A673 (cell line): ENCODE data around the gene SND1. TPM values are rescaled to one million over a fixed set of nuclear protein-coding genes. Genes with fewer than 3 reads are reported as not detected.

Experiments
- BruUV-seq: library from RNA; stranded (reverse); fragments of 400-500 nt; replicated peaks from 2 replicates; lab custom pipeline; 2021; lab: Mats Ljungman, UMichigan
- CTCF ChIA-PET: fragments of 300-600 bp; sonication (Branson Sonifier 250); formaldehyde crosslinking; loops from one replicate; lab custom pipeline; 2022; ENCODE audit warnings: antibody characterized with exemption; lab: Charles Lee
- POLR2A ChIA-PET: fragments of 300-600 bp; sonication (Branson Sonifier 250); formaldehyde crosslinking; loops from one replicate; lab custom pipeline; 2022; ENCODE audit warnings: antibody characterized with exemption; ENCODE audit not compliant: low non-redundant PET; lab: Charles Lee
- DNase-seq: peaks from one replicate; pipeline ENCODE4 v3.0.0-alpha.2; 2015; ENCODE audit warnings: low spot score
- H3K27ac ChIP-seq: fragments of 200-600 bp; sonication (generic); 2 replicates; pipeline ENCODE4 v1.5.1; 2016; ENCODE audit warnings: mixed run types, low read depth, mild to moderate bottlenecking, mixed read lengths, antibody characterized with exemption, low read length; ENCODE audit not compliant: poor library complexity, severe bottlenecking
- H3K27me3 ChIP-seq: fragments of 200-600 bp; sonication (generic); replicated peaks from 2 replicates; pipeline ENCODE4 v1.6.1; 2017; ENCODE audit warnings: mixed run types, low read depth, mild to moderate bottlenecking, mixed read lengths, antibody characterized with exemption, low read length; ENCODE audit not compliant: insufficient read depth, poor library complexity
- H3K36me3 ChIP-seq: fragments of 200-600 bp; sonication (generic); 2 replicates; pipeline ENCODE4 v1.6.1; 2016; ENCODE audit warnings: mixed run types, mild to moderate bottlenecking, mixed read lengths, antibody characterized with exemption, low read length; ENCODE audit not compliant: insufficient read depth, poor library complexity, severe bottlenecking
- H3K4me1 ChIP-seq: fragments of 200-600 bp; sonication (generic); 2 replicates; pipeline ENCODE4 v1.6.1; 2017; ENCODE audit warnings: mixed run types, mild to moderate bottlenecking, mixed read lengths, antibody characterized with exemption, low read length; ENCODE audit not compliant: insufficient read depth, poor library complexity, severe bottlenecking
- H3K4me3 ChIP-seq: fragments of 200-600 bp; sonication (generic); 2 replicates; pipeline ENCODE4 v1.5.1; 2016; ENCODE audit warnings: low read depth, mixed run types, mild to moderate bottlenecking, mixed read lengths, low read length; ENCODE audit not compliant: poor library complexity, severe bottlenecking
- H3K9me3 ChIP-seq: fragments of 200-600 bp; sonication (generic); 2 replicates; pipeline ENCODE4 v1.6.1; 2016; ENCODE audit warnings: mixed run types, low read depth, mild to moderate bottlenecking, mixed read lengths, antibody characterized with exemption, low read length; ENCODE audit not compliant: poor library complexity, severe bottlenecking
- EZH2 ChIP-seq: fragments of 200-600 bp; sonication (generic); IDR thresholded peaks from 2 replicates; pipeline ENCODE4 v1.6.1; 2017; ENCODE audit warnings: borderline replicate concordance, low read depth, mild to moderate bottlenecking, mixed read lengths, antibody characterized with exemption, low read length; ENCODE audit not compliant: poor library complexity, severe bottlenecking
- intact Hi-C: fragments of 100-400 bp; cut with micrococcal nuclease; formaldehyde crosslinking; loops from one replicate; pipeline ENCODE4 v1.10.0; 2022; ENCODE audit not compliant: unreplicated experiment
- total RNA-seq: library from RNA; stranded (reverse); gene quantifications from 2 replicates; pipeline ENCODE4 v1.2.3, GENCODE V29; 2021
- TF ChIP-seq, protein P1 (sequence below): fragments of 300-800, 200-600 bp; sonication (generic); conservative IDR thresholded peaks from 2 replicates; pipeline ENCODE4 v1.5.1; 2017; ENCODE audit warnings: low read depth, mild to moderate bottlenecking, antibody characterized with exemption, low read length, moderate library complexity, mixed read lengths

The SND1 gene
- total RNA-seq, 1 experiment from 2014 or later, result 177 TPM

GRCh38 chr7:127650847-127651555 lies 993 bp upstream of the SND1 start:
- no peak for DNase-seq
- Histone ChIP-seq H3K9me3 (no peaks in the 10 kb centered on the region), H3K27ac (peak overlapping the region; percentile 90), H3K4me3 (peak overlapping the region; percentile 71), H3K4me1 (peaks cover 17% of the 10 kb centered on the region), H3K27me3 (no peaks in the 10 kb centered on the region), H3K36me3 (no peaks in the 10 kb centered on the region)
- POLR2A ChIA-PET, result no interaction called here
- CTCF ChIA-PET, result no interaction called here
- BruUV-seq, result TSS peak; percentile 97
- no peak for TF ChIP-seq EZH2
- TF ChIP-seq, protein P1, sequence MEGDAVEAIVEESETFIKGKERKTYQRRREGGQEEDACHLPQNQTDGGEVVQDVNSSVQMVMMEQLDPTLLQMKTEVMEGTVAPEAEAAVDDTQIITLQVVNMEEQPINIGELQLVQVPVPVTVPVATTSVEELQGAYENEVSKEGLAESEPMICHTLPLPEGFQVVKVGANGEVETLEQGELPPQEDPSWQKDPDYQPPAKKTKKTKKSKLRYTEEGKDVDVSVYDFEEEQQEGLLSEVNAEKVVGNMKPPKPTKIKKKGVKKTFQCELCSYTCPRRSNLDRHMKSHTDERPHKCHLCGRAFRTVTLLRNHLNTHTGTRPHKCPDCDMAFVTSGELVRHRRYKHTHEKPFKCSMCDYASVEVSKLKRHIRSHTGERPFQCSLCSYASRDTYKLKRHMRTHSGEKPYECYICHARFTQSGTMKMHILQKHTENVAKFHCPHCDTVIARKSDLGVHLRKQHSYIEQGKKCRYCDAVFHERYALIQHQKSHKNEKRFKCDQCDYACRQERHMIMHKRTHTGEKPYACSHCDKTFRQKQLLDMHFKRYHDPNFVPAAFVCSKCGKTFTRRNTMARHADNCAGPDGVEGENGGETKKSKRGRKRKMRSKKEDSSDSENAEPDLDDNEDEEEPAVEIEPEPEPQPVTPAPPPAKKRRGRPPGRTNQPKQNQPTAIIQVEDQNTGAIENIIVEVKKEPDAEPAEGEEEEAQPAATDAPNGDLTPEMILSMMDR, result no peak
- intact Hi-C loops, result no loop called here

GRCh38 chr7:127652333-127653248 lies 597 bp downstream of the SND1 start:
- H3K9me3 ChIP-seq, result no peaks in the 10 kb centered on the region
- intact Hi-C loops, result no loop called here
- H3K4me3 ChIP-seq, result peak overlapping the region; percentile 71
- no peaks in the 10 kb centered on the region for H3K36me3 ChIP-seq
- H3K4me1 ChIP-seq, result peaks cover 17% of the 10 kb centered on the region
- TF ChIP-seq, protein P1, result no peak
- TF ChIP-seq EZH2, result no peak
- peak; percentile 17 for DNase-seq
- ChIA-PET CTCF (no interaction called here), POLR2A (no interaction called here)
- TSS peak; percentile 47 for BruUV-seq
- H3K27me3 ChIP-seq, result no peaks in the 10 kb centered on the region
- H3K27ac ChIP-seq, result peak overlapping the region; percentile 90

DNA sequence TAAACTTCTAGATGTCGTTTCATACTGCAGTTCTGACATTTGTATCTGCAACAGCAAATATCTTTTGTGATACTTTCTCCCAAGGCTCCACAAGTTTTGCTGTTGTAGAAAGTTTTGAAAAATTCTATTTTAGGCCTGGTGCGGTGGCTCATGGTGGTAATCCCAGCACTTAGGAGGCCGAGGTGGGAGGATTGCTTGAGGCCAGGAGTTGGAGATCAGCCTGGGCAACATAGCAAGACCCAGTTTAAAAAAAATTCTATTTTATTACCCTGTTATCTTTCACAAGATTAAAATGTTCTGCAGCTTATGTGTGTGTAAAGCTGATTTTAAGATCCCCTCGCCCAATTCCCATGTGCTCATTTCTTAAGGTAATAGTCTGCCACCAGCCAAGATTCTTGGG lies 1.4 kb downstream of the SND1 start:
- Histone ChIP-seq H3K9me3 (no peaks in the 10 kb centered on the region), H3K4me1 (peaks cover 17% of the 10 kb centered on the region), H3K27ac (peak overlapping the region; percentile 90), H3K4me3 (peak overlapping the region; percentile 71), H3K36me3 (no peaks in the 10 kb centered on the region), H3K27me3 (no peaks in the 10 kb centered on the region)
- BruUV-seq, result no TSS peak
- ChIA-PET CTCF (no interaction called here), POLR2A (no interaction called here)
- intact Hi-C loops, result no loop called here
- no peak for DNase-seq
- TF ChIP-seq, protein P1, result no peak
- no peak for TF ChIP-seq EZH2
